Liver (tissue), 3 donors: ENCODE data around the gene MUTYH.

Experiments
- EGR1 ChIP-seq, 2 donors: IDR thresholded peaks; 2 replicates each; pipeline ENCODE4 v1.6.1; 2016 to 2018; ENCODE audit warnings: antibody characterized with exemption in 2 of 2, low read depth in 2 of 2
- FOXA1 ChIP-seq: IDR thresholded peaks from 2 replicates; pipeline ENCODE4 v1.6.1; 2016; ENCODE audit warnings: antibody characterized with exemption
- GABPA ChIP-seq, 2 donors: IDR thresholded peaks in 1 of 2; conservative IDR thresholded peaks in 1 of 2; 2 replicates each; pipeline ENCODE4 v1.6.1; 2016; ENCODE audit warnings: antibody characterized with exemption in 2 of 2, mild to moderate bottlenecking in 1 of 2, moderate library complexity in 1 of 2
- MAX ChIP-seq: IDR thresholded peaks from 2 replicates; pipeline ENCODE4 v1.6.1; 2016; ENCODE audit warnings: antibody characterized with exemption
- RAD21 ChIP-seq, 2 donors: IDR thresholded peaks; 2 replicates each; pipeline ENCODE4 v1.6.1; 2016; ENCODE audit warnings: antibody characterized with exemption in 2 of 2, mild to moderate bottlenecking in 2 of 2
- SP1 ChIP-seq: IDR thresholded peaks from 2 replicates; pipeline ENCODE4 v1.6.1; 2018; ENCODE audit warnings: antibody characterized with exemption, mild to moderate bottlenecking
- TAF1 ChIP-seq: conservative IDR thresholded peaks from 2 replicates; pipeline ENCODE4 v1.6.1; 2016; ENCODE audit warnings: antibody characterized with exemption, mild to moderate bottlenecking
- YY1 ChIP-seq: IDR thresholded peaks from 2 replicates; pipeline ENCODE4 v1.6.1; 2016; ENCODE audit warnings: antibody characterized with exemption, mild to moderate bottlenecking
- ZBTB33 ChIP-seq: IDR thresholded peaks from 2 replicates; pipeline ENCODE4 v1.6.1; 2016; ENCODE audit warnings: antibody characterized with exemption
- TF ChIP-seq, protein P1 (sequence below): fragments of 150-350 bp; IDR thresholded peaks from 2 replicates; pipeline ENCODE4 v1.5.1; 2017; ENCODE audit warnings: improper control_type of control experiment, low read depth, low read length; ENCODE audit not compliant: missing input control
- donor health status: healthy.
- donor health status: healthy.

- TF ChIP-seq, protein P1, sequence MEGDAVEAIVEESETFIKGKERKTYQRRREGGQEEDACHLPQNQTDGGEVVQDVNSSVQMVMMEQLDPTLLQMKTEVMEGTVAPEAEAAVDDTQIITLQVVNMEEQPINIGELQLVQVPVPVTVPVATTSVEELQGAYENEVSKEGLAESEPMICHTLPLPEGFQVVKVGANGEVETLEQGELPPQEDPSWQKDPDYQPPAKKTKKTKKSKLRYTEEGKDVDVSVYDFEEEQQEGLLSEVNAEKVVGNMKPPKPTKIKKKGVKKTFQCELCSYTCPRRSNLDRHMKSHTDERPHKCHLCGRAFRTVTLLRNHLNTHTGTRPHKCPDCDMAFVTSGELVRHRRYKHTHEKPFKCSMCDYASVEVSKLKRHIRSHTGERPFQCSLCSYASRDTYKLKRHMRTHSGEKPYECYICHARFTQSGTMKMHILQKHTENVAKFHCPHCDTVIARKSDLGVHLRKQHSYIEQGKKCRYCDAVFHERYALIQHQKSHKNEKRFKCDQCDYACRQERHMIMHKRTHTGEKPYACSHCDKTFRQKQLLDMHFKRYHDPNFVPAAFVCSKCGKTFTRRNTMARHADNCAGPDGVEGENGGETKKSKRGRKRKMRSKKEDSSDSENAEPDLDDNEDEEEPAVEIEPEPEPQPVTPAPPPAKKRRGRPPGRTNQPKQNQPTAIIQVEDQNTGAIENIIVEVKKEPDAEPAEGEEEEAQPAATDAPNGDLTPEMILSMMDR, result no peak
- TF ChIP-seq SP1 (no peak), ZBTB33 (no peak), MAX (no peak), TAF1 (no peak), EGR1 (IDR thresholded peaks at IDR 0.05; ENCODE audit: low read depth in 2 of 2) (no peak), FOXA1 (no peak), YY1 (no peak), RAD21 (IDR thresholded peaks at IDR 0.05) (no peak), GABPA (IDR thresholded peaks at IDR 0.05 in 1 of 2, conservative IDR thresholded peaks at IDR 0.05 in 1 of 2) (no peak)
Measured at GRCh38 chr1:45370575-45370974, 30.3 kb upstream of the MUTYH start.
